ENCODE data around the gene DENND1A.
"Not testable (repeated sequence)": the region's sequence is repeated elsewhere in the genome, so short reads cannot be mapped to it uniquely, and the experiment has no call there.

The DENND1A gene
- total RNA-seq: 15.0 to 23.2 (median 20.5) reads per million in 3 experiments

DNA sequence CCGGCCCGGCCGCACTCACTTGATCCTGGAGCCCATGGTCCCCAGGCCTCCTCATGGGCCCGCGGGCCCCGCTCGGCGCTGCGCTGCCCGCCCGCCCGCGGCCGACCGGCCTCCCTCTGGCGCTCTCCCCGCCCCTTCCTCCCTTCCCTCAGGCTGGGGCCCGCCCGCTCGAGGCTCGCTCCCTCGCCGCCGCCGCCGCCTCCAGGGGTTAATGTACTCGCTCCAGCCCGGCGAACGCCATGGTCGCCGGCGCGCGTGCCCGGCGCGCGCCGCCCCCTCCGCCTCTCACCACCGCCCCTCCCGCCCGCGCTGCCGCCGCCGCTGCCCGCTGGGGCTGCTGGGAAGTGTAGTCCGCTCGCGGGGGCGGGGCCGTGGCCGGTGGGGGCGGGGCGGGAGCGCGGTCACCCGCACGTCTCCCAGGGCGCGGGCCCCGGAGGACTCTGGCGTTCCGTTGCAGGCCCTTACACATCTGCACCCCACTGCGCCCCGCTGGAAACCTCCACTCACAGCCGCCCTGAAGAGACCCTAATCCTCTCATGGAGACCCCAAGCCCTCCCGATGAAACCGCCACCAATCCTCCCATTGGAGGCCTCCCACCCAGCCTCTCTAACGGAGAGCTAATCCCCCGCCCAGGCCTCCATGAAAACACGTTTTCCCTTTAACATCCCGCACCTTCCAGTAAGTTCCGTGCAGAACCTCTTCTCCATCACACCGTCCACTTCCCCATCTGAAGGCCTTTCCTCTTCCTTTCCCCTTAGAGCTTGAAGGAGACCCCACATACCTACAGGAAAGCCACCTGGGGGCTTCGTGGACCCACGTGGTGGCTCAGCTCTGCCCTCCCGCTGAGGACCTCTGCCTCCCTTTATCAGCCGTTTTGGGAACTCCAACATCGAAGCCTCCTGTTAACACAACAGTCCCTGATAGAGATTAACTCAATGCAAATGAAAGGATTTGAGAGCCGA lies at the start of gene DENND1A:
Gene DENND1A (minus strand): TSS at position 257 of the 962 bp plus-strand sequence. CDS start 221 bp downstream, at position 36.
- DNase-seq: peak; percentile 78

DNA sequence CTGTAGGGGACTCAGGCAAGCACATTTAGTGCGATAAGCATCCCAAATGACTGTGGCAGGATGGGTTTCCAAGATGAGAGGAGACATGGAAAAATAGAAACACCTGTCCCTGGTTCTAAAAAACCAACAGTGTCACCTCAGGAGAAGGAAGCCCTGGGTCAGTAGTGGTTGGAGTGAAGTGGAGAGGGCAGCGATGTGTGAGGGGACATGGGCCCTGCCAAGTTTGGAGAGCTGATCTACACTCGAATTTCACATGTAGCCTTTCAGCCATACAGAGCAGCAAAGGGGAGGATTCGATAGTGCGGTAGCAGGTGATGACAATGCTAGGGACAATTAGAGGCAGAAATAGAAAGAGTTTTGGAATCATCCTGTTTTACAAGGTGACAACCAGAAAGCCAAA lies 49.1 kb upstream of the DENND1A start:
- no peak for DNase-seq

DNA sequence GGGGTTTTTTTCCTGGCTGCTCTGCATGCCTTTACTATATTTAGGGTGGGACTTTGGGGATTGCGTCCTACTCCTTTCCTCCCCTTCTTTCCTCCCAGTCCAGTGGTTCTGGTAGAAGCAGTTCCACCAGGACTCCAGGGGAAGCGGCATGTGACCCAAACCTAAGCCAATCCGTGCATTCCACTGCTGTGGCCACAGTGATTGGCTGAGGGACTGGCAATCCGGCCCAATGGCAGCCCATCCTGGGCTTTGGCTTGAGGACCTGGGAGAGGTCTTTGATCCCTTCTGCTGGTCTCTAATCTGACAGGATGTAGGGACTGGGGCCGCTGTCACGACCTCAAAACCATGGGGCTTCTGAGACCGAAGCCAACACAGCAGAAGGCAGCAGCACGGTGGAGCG lies 46.7 kb upstream of the DENND1A start:
- not testable (repeated sequence) for DNase-seq

DNA sequence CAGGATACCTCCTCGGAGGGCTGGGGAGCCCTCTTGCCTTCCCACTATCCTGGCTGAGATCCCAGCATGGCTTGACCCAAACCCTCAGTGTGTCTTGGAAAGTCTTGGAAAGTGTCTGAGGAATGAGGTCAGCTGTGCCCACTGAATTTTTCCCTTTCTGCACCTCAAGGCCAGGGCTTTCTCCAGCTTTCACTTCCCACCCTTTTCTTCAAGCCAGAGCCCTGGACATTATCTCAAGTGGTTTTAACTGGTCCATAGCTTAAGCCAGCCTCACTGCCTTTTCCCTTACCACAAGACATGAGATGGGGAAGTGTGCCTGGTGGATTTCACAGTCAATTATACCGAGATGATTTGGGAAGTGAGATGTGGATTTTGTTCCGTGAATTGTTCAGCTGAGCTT lies 45.9 kb upstream of the DENND1A start:
- no peak for DNase-seq

DNA sequence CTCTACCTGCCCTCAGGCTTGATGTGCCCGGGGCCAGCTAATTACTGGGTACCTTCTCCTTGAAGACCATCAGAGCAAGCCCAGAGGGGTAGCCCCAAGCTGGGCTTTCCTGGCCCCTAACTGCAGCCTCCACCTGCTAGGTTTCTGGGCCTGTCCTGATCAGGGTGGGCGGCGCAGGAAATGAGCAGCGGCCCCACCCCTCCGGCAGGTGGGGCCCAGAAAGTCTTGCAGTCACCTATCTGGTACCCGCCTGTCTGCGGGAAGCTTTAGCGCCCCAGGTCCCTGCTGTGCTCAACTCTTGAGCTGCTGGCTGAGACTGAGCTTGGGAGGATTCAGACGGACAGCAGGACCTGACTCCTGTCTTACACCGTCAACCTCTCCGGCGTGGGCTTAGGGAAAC lies 44.5 kb upstream of the DENND1A start:
- DNase-seq: no peak

GRCh38 chr9:123973590-123974223 lies 43.8 kb upstream of the DENND1A start:
- DNase-seq: no peak

- DNase-seq: no peak
Observed at GRCh38 chr9:123972618-123973017, 42.7 kb upstream of the DENND1A start.

- DNase-seq: no peak
Observed at GRCh38 chr9:123967323-123967722, 37.4 kb upstream of the DENND1A start.

DNA sequence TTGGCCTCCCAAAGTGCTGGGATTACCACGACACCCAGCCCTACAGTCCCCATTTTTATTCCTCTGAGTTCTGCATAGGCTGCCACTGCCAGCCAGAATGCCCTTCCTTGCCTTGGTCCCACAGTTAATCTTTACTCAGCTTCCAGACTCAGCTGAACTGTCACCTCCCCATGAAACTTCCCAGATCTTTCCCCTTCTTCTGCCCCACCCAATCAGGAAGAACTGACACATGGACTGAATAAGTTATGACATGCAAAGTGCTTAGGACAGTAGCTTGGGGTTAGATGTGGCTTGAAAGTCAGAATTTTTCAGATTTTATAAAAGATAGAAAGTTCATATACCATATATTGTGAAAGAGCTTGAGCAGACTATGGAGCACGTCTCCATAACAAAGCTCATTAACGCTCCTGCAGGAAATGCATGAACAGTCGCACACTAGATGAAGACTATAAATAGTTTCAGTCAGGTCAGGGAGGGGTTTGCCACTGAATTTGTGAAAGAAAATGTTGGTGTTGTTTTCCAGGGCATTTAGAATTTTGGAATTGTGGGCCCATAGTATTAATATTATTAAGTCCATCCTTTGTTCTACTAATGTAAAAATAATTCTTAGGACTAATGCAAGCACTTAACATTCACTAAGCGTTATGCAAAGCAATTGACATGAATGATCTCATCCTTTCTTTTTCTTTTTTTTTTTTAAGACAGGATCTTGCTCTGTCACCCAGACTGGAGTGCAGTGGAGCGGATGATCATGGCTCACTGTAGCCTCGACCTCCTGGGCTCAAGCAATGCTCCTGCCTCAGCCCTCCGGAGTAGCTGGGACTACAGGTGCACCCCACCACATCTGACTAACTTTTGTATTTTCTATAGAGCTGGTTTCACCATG lies 36.1 kb upstream of the DENND1A start:
- DNase-seq: no peak

DNA sequence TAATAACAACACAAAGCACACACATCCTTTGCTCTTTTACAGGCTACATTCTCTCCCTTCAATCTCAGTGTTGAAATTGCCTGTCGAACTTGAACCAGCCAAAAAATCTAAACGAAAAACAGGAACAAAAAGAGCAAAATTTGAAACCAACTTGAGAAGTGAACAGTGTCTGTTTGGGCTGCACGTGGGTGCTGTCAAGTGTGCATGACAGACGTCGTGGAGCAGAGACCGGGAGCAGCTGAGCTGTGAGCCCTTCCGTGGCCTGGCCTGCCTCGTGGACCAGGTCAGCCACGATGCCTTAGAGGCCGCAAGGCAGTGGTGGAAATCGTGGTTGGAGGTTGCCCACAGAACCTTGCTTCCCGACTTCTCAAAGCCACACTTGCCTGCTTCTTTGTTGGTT lies 34.8 kb upstream of the DENND1A start:
- DNase-seq: no peak

DNA sequence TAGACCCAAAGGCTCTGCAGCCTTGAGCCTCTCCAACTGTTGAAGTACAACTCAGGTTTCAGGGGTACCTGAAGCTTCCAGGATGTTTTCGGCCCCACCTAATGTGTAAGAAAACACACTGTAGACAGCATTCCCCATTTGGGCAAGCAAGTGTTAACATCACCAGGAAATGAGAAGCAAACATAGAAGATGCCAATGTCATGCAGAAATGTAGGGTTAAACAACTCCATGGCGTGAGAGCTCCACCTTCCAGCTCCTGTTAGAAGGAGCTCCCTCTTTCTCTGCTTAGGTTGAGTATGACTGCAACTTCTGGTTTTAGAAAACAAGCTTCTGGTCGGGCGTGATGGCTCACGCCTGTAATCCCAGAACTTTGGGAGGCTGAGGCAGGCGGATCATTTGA lies 31.0 kb upstream of the DENND1A start:
- DNase-seq: no peak

GRCh38 chr9:123960366-123960765 lies 30.4 kb upstream of the DENND1A start:
- DNase-seq: no peak

GRCh38 chr9:123959787-123960186 lies 29.9 kb upstream of the DENND1A start:
- DNase-seq: no peak

- DNase-seq: no peak
Observed at GRCh38 chr9:123957731-123958130, 27.8 kb upstream of the DENND1A start.

DNA sequence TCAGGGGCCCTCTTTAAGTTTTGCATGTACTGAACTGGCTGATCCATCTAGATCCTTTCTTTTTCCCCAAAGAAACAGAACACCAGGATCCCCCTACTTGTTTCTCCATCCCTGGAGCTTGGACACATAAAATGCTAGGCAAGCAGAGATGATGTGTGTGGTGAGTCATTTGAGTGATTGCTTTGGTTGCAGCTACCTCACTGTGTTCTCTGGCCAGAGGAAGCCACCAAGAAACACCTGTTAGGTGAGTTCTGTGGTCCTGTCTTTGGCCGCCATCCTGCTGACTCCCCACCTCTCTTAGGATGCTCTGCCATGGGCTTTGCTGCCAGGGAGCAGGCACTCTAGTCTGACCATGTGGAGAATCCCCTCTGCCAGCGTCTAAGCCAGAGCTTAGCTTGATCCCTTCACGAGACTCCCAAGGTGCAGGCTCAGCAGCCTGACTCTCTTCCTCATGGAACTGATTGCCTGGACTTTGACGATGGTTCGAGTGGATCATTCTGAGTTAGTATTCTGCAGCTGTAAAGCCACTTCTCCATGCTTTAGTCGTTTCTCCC lies 27.3 kb upstream of the DENND1A start:
- DNase-seq: no peak

DNA sequence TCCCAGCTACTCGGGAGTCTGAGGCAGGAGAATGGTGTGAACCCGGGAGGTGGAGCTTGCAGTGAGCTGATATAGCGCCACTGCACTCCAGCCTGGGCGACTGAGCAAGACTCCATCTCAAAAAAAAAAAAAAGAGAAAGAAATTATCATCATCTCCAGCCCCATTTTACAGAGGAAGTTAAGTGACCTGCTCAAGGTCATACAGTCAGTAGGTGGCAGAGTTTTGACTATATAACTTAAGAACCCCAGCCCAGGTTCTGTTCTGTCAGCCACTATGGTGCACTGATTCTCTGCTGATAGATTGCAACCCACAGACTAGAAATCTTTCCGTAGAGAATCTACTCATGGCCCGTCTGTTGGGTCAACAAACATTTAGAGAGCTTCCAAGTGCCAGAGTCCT lies 25.7 kb upstream of the DENND1A start:
- DNase-seq: no peak

DNA sequence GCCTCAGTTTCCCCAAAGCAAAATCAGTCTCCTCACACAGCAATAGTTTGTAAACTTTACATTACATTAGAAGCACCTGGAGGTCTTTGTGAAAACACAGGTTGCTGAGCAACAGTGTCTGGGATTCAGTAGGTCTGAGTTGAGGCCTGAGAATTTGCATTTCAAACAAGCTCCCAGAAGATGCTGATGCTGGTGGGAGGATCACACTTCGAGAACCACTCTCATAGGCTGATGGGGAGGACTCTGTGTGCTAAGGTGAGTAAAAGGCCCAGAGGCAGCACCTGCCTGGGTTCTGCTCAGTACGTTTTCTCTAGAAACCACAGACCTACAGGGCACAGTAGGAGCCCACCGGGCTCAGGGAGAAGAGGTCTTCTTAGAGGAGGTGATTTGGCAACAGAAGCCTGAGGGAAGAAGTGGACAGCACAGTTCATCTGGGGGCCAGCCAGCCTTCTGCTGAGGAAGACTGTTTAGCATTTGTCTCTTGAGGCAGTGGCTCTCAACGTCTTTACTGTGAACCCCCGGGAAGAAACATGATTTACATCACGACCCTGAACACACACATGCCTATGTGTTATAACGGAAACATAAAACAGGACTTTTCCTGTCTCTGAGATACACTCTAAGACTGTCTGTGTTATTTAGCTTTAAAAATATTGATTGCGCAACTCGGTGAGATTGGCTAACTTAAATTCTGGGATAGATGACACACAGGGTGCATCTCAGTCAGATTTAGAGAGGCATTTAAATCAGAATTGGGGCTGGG lies 24.8 kb upstream of the DENND1A start:
- no peak for DNase-seq

GRCh38 chr9:123952641-123953495 lies 22.9 kb upstream of the DENND1A start:
- no peak for DNase-seq

GRCh38 chr9:123948286-123948685 lies 18.4 kb upstream of the DENND1A start:
- DNase-seq: no peak

DNA sequence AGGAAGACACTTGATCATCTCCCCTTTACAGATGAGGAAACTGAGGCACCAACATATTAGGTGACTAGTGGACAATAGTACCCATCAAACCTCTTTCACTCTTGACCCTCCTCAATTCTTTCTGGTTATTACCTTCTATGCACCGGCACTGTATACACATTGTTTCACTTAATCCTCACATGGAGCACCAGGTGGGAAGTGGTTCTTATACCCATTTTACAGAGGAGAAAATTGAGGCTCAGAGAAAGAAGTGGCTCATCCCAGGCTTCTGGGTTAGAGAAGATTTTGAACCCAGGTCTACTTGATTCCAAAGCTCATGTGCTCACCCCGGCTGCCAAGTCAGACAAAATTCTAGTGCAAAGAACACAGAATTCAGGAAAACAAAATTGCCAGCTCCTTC lies 17.4 kb upstream of the DENND1A start:
- DNase-seq: no peak
